OCI-LY1 (cell line): ENCODE results near the gene RHEX.

Experiments
- H2AFZ ChIP-seq: fragments of 200-600 bp; sonication (generic), shearing (Covaris generic); 2 replicates; pipeline ENCODE4 v1.6.0; 2014; ENCODE audit warnings: antibody characterized with exemption, mild to moderate bottlenecking, low read length
- H3F3A ChIP-seq: fragments of 200-600 bp; sonication (generic), shearing (Covaris generic); 2 replicates; pipeline ENCODE4 v1.6.0; 2014; ENCODE audit warnings: mild to moderate bottlenecking, antibody characterized with exemption, low read length, moderate library complexity; ENCODE audit not compliant: insufficient read depth
- H3K27ac ChIP-seq: fragments of 200-600 bp; sonication (generic); 2 replicates; pipeline ENCODE4 v1.5.1; 2014; ENCODE audit warnings: low read length, mixed run types, mild to moderate bottlenecking, low read depth; ENCODE audit not compliant: poor library complexity, severe bottlenecking
- H3K27me3 ChIP-seq: fragments of 200-600 bp; sonication (generic); 2 replicates; pipeline ENCODE4 v1.6.0; 2014; ENCODE audit warnings: antibody characterized with exemption, mild to moderate bottlenecking, low read length, moderate library complexity; ENCODE audit not compliant: insufficient read depth
- H3K36me3 ChIP-seq: fragments of 200-600 bp; sonication (generic); 2 replicates; pipeline ENCODE4 v1.6.1; 2014; ENCODE audit warnings: mild to moderate bottlenecking, antibody characterized with exemption, low read length, moderate library complexity, mixed read lengths; ENCODE audit not compliant: insufficient read depth
- H3K4me1 ChIP-seq: fragments of 200-600 bp; sonication (generic); 2 replicates; pipeline ENCODE4 v1.5.1; 2014; ENCODE audit warnings: mild to moderate bottlenecking, low read length, moderate library complexity; ENCODE audit not compliant: insufficient read depth, severe bottlenecking
- H3K4me2 ChIP-seq: fragments of 200-600 bp; sonication (generic), shearing (Covaris generic); 2 replicates; pipeline ENCODE4 v1.6.1; 2014; ENCODE audit warnings: low read length
- H3K4me3 ChIP-seq: fragments of 200-600 bp; sonication (generic); 2 replicates; pipeline ENCODE4 v1.5.1; 2014; ENCODE audit warnings: low read length, low read depth, mild to moderate bottlenecking, mixed read lengths; ENCODE audit not compliant: poor library complexity, severe bottlenecking
- H3K79me2 ChIP-seq: fragments of 200-600 bp; shearing (Covaris generic); 2 replicates; pipeline ENCODE4 v1.6.1; 2016; ENCODE audit warnings: mixed run types, low read length, mixed read lengths; ENCODE audit not compliant: insufficient read depth
- H3K9ac ChIP-seq: fragments of 200-600 bp; sonication (generic), shearing (Covaris generic); 2 replicates; pipeline ENCODE4 v1.6.1; 2014; ENCODE audit warnings: mild to moderate bottlenecking, low read length, mixed read lengths
- H3K9me2 ChIP-seq: fragments of 200-600 bp; sonication (generic), shearing (Covaris generic); 2 replicates; pipeline ENCODE4 v1.6.1; 2014; ENCODE audit warnings: low read depth, mild to moderate bottlenecking, low read length, mixed read lengths
- H3K9me3 ChIP-seq: fragments of 200-600 bp; shearing (Covaris generic); 2 replicates; pipeline ENCODE4 v1.6.1; 2014; ENCODE audit warnings: low read length, mixed read lengths
- H4K20me1 ChIP-seq: fragments of 200-600 bp; sonication (generic), shearing (Covaris generic); 2 replicates; pipeline ENCODE4 v1.6.0; 2016; ENCODE audit warnings: mild to moderate bottlenecking, low read length; ENCODE audit not compliant: insufficient read depth
- EZH2 ChIP-seq: fragments of 200-600 bp; sonication (generic), shearing (Covaris generic); IDR thresholded peaks from 2 replicates; pipeline ENCODE4 v1.8.0; 2017; ENCODE audit warnings: borderline replicate concordance, mixed run types, mild to moderate bottlenecking, antibody characterized with exemption, low read length, moderate library complexity, mixed read lengths
- TF ChIP-seq, protein P1 (sequence below): fragments of 200-600 bp; sonication (generic), shearing (Covaris generic); IDR thresholded peaks from 2 replicates; pipeline ENCODE4 v1.5.1; 2017; ENCODE audit warnings: mild to moderate bottlenecking, antibody characterized with exemption, low read length, moderate library complexity, mixed read lengths

RHEX gene

DNA sequence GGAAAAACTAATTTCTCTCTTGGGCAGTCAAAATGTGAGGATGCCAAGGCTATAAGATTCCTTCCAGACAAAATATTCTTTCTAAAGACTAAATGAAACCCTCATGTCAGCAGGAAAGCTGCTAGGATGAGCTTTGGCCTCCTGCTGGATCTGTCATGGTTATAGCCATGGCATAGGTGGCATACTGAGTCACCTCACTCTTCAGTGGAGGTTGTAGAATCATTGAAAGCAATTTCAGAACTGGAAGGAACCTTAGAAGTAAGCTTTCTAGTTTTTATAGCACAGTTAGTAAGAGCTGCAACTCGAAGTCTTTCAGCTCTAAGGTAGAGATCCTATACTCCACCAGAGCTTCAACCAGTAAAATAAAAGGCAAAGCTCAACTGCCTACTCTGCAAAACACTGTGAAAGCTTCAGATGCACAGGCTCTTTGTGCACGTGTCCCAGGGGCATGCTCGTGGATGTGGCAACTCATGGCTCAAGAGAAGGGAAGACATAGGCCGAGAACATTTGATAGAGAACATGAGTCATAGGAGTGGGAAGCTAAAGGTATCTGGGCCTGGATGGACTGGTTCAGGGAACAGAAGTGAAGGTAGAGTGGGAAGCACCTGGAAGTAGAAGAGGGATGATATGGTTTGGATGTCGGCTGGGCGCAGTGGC, 58.4 kb downstream of the RHEX start:
- TF ChIP-seq, protein P1, sequence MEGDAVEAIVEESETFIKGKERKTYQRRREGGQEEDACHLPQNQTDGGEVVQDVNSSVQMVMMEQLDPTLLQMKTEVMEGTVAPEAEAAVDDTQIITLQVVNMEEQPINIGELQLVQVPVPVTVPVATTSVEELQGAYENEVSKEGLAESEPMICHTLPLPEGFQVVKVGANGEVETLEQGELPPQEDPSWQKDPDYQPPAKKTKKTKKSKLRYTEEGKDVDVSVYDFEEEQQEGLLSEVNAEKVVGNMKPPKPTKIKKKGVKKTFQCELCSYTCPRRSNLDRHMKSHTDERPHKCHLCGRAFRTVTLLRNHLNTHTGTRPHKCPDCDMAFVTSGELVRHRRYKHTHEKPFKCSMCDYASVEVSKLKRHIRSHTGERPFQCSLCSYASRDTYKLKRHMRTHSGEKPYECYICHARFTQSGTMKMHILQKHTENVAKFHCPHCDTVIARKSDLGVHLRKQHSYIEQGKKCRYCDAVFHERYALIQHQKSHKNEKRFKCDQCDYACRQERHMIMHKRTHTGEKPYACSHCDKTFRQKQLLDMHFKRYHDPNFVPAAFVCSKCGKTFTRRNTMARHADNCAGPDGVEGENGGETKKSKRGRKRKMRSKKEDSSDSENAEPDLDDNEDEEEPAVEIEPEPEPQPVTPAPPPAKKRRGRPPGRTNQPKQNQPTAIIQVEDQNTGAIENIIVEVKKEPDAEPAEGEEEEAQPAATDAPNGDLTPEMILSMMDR, result no peak
- TF ChIP-seq EZH2, result no peak
- H4K20me1 ChIP-seq, result no peaks in the 10 kb centered on the region
- no peaks in the 10 kb centered on the region for H3K79me2 ChIP-seq
- H3K4me3 ChIP-seq, result no peak overlapping the region
- no peak overlapping the region for H3K27ac ChIP-seq
- H3K9ac ChIP-seq, result no peak overlapping the region
- H3K9me3 ChIP-seq, result no peaks in the 10 kb centered on the region
- no peaks in the 10 kb centered on the region for H3K9me2 ChIP-seq
- H3F3A ChIP-seq, result no peaks in the 10 kb centered on the region
- no peaks in the 10 kb centered on the region for H3K27me3 ChIP-seq
- no peaks in the 10 kb centered on the region for H3K36me3 ChIP-seq
- no peak overlapping the region for H3K4me2 ChIP-seq
- H3K4me1 ChIP-seq, result peaks cover under 1% of the 10 kb centered on the region
- no peak overlapping the region for H2AFZ ChIP-seq

DNA sequence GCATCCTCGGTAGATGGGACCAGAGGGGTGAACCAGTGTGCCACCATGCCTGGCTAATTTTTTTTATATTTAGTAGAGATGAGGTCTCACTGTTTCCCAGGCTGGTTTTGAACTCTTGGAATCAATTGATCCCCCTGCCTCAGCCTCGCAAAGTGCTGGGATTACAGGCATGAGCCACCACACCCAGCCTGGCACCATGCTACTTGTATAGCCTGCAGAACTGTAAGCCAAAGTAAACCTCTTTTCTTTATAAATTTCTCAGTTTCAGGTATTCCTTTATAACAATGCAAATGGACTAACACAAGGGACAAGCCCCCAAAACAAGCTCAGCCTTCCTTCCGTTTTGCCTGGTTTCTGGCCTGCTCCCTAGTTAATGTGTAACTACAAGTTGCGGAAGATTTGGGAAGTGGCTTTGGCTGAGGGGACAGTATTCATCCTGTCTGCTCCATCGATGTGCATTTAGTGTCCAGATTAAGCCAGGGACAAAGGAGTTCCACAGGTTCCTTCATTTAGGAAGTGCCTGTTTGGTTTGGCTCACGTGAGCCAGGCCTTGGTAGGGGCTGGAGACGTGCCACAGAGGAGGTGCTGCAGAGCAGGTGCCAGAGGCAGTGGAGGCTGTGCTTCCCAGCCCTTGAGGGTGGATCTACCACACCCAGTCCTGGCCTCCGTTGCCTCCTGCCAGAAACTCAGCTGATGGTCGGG, 59.8 kb downstream of the RHEX start:
- no peaks in the 10 kb centered on the region for H4K20me1 ChIP-seq
- H3K9me3 ChIP-seq, result no peaks in the 10 kb centered on the region
- H3F3A ChIP-seq, result no peaks in the 10 kb centered on the region
- no peak overlapping the region for H3K4me2 ChIP-seq
- no peak overlapping the region for H2AFZ ChIP-seq
- TF ChIP-seq EZH2, result no peak
- H3K4me1 ChIP-seq, result peaks cover 6% of the 10 kb centered on the region
- H3K27ac ChIP-seq, result no peak overlapping the region
- H3K4me3 ChIP-seq, result no peak overlapping the region
- no peaks in the 10 kb centered on the region; the same call in 1 of the 2 replicates for H3K27me3 ChIP-seq
- H3K36me3 ChIP-seq, result no peaks in the 10 kb centered on the region
- no peaks in the 10 kb centered on the region for H3K9me2 ChIP-seq
- no peaks in the 10 kb centered on the region for H3K79me2 ChIP-seq
- H3K9ac ChIP-seq, result no peak overlapping the region

DNA sequence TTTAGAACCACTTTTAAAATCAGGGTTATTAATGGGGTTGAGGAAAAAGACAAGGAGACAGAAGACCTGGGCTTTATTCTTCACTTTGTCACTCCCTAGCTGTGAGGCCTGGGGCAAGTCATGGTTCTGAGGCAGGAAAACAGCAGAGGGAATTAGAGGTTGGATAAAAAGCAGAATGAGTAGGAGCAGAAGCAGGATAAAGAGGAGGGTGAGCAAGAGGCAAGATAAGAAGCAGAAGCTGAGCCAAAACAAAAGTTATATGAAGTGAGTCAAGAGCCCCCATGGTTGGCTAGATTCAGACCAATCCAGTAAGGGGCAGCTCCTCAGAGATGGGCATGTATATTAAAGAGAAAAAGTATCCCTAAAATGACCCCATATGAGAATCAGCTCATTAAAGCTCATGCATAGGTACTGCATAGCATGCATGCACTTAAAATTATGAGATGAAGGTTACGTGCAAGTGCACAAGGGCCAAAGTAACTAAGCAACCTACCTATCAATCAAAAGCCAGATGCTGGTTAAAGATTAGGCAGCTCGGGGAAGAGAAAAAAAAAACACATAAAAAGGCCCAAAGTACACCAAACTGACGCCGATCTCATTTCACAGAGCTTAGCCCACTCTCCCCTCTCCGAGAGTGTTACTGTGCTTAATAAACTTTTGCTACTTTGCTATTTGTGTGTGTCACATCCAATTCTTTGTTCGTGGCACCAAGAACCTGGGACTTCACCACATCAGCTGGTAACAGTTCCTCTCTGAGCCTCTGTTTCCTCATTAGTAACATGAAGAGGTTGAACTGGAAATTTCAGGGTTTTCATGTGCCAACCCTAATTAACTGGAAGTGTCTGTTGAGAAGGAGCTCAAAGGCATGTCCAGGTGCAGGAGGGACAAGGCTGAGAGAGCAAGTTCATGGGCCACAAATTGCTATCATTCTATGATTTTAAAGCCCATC, 62.0 kb downstream of the RHEX start:
- no peak overlapping the region for H3K4me2 ChIP-seq
- no peak overlapping the region for H2AFZ ChIP-seq
- H3K9me3 ChIP-seq, result no peaks in the 10 kb centered on the region
- no peak overlapping the region for H3K27ac ChIP-seq
- no peaks in the 10 kb centered on the region for H3F3A ChIP-seq
- peaks cover 8% of the 10 kb centered on the region for H3K4me1 ChIP-seq
- H3K79me2 ChIP-seq, result no peaks in the 10 kb centered on the region
- H4K20me1 ChIP-seq, result no peaks in the 10 kb centered on the region
- H3K9ac ChIP-seq, result no peak overlapping the region
- no peaks in the 10 kb centered on the region for H3K36me3 ChIP-seq
- H3K9me2 ChIP-seq, result no peaks in the 10 kb centered on the region
- H3K4me3 ChIP-seq, result no peak overlapping the region
- no peaks in the 10 kb centered on the region; the same call in 1 of the 2 replicates for H3K27me3 ChIP-seq
- TF ChIP-seq EZH2, result no peak
- TF ChIP-seq, protein P1, result no peak
